Measurements from ENCODE around the gene RAB3B.

Gene RAB3B

DNA sequence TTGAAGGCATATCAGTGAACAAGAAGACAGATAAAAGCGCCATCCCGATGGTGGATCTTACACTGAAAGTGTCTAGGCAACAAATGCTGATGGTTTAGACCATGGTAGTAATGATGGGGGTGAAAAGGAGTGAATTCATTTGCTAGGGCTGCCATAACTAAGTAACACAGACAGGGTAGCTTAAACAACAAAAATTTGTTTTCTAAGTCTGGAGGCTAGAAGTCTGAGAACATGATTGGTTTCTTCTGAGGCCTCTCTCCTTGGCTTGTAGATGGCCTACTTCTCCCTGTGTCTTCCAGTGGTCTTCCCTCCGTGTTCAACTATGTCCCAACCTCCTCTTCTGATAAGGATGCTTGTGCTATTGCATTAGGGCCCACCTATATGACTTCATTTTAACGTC is 13.4 kb upstream of the RAB3B start:
- no peak for TF ChIP-seq CTCF (IDR thresholded peaks at IDR 0.05; ENCODE audit: insufficient read depth, low read depth, low read length, missing control alignments)
- DNase-seq (ENCODE audit: low read depth) = no peak
- no peak overlapping the region for H3K4me3 ChIP-seq (ENCODE audit: low read depth, low read length)

- H3K4me3 ChIP-seq (ENCODE audit: low read depth, low read length) = no peak overlapping the region
- peak; percentile 90 for TF ChIP-seq CTCF (IDR thresholded peaks at IDR 0.05; ENCODE audit: insufficient read depth, low read depth, low read length, missing control alignments)
- DNase-seq (ENCODE audit: low read depth) = peak; percentile 92
These were observed 11.8 kb upstream of the RAB3B start for GRCh38 chr1:52002038-52002917.

- no peak for TF ChIP-seq CTCF (IDR thresholded peaks at IDR 0.05; ENCODE audit: insufficient read depth, low read depth, low read length, missing control alignments)
- DNase-seq (ENCODE audit: low read depth) = no peak
- no peak overlapping the region for H3K4me3 ChIP-seq (ENCODE audit: low read depth, low read length)
These were observed 8.2 kb upstream of the RAB3B start for GRCh38 chr1:51998701-51999100.

DNA sequence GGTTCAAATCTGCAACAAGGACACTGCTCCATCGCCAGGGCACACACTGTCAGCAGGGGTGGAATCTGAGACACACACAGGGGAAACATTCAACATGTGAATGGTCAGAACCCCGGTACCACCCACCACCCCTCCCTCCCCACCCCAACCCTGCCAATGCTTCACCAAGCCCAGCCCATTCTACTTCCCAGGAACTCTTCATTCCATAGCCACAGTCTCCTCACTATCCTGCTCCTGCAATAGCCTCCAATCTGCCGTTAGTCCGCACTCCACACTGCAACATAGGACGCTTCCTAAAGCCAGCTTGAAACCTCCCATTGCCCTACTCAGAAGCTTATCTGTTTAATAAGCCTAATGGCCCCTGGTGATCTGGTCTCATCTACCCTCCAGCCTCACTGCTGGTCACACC is 7.5 kb upstream of the RAB3B start:
- TF ChIP-seq CTCF (IDR thresholded peaks at IDR 0.05; ENCODE audit: insufficient read depth, low read depth, low read length, missing control alignments) = no peak
- no peak overlapping the region for H3K4me3 ChIP-seq (ENCODE audit: low read depth, low read length)
- no peak for DNase-seq (ENCODE audit: low read depth)

DNA sequence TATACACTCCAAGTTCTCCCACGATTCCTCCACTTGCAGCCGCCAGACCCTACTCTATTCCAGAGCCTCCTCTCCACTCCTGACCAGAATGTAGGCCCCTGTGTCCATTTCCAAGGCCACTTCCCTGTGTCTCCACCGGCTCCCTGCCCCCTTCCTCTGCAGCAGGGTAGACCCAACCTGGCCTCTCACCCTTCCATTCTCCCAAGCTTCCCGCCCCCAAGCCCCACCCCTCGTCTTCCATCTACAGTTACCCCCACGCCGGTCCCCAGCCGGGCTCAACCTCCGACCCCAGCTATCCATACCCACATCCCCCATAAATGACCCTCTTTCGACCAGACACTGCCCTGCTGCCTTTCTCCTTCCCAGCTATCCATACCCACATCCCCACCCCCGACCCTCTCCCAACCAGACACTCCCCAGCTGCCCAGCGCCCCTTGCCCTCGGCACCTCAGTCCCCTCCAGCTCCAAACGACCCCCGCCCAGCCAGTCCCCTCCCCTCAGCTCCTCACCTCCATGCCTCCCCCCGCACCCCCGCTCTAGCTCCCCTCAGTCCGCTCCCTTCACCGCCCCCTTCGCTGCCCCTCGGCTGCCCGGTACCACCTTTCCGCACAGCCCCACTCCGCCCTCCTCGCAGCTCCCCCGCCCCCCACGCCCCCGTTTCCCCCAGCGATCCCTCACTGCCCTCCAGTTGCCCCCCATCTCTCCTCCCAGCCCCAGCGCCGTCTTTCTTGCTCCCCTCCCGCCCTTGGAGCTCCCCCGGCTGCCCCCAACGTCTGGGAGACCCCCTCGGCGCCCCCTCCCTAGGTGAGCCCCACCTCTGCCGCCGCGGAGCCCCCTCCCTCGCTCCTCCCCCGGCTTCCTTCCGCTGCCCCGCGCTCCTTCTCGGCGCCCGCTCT is 670 bp downstream of the RAB3B start:
- no peak for TF ChIP-seq CTCF (IDR thresholded peaks at IDR 0.05; ENCODE audit: insufficient read depth, low read depth, low read length, missing control alignments)
- DNase-seq (ENCODE audit: low read depth) = no peak
- peak overlapping the region; percentile 17 for H3K4me3 ChIP-seq (ENCODE audit: low read depth, low read length)

- no peak overlapping the region for H3K4me3 ChIP-seq (ENCODE audit: low read depth, low read length)
- TF ChIP-seq CTCF (IDR thresholded peaks at IDR 0.05; ENCODE audit: insufficient read depth, low read depth, low read length, missing control alignments) = no peak
- no peak for DNase-seq (ENCODE audit: low read depth)
These were observed 2.2 kb downstream of the RAB3B start for GRCh38 chr1:51988254-51988653.

Data from GM12865 (cell line).